Ovary (tissue), 3 donors: ENCODE results near the gene MORC3.

ENCODE experiments used
- POLR2A ChIP-seq: fragments of 450-650 bp; IDR thresholded peaks from one replicate; pipeline ENCODE4 v1.6.1; 2017; ENCODE audit warnings: antibody characterized with exemption, mild to moderate bottlenecking, moderate library complexity
- TF ChIP-seq, protein P1 (sequence below), 3 donors: fragments of 450-650 bp in 2 of 3; fragments of 200-600 bp in 1 of 3; IDR thresholded peaks; one replicate each; pipeline versions ENCODE4 v1.5.1 to v1.8.0; 2016 to 2022; ENCODE audit warnings: antibody characterized with exemption in 3 of 3, mild to moderate bottlenecking in 1 of 3
- donor health status: DM: no; HTN: no; CAD: no.

DNA sequence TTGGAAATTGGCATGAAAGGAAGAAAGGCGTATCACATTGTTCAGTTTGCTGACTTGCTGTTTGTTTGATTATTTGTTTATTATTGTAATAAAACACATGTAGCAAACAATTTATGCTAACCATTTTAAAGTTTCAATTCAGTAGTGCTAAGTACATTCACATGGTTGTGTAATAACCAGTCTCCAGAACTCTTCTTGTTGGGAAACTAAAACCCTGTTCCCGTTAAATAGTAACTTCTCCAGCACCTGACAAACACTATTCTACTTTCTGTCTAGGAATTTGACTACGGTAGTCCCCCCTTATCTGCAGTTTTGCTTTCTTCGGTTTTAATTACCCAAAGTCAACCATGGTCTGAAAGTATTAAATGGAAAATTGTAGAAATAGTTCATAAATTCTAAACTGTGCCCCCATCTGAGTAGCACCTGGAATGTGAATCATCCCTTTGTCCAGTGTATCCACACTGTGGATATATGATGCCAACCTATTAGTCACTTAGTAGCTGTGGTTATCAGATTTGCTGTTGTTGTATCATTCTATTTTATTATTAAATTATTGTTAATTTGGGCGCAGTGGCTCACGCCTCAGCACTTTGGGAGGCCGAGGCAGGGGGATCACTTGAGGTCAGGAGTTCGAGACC lies 5.5 kb downstream of the MORC3 start:
- TF ChIP-seq, protein P1, sequence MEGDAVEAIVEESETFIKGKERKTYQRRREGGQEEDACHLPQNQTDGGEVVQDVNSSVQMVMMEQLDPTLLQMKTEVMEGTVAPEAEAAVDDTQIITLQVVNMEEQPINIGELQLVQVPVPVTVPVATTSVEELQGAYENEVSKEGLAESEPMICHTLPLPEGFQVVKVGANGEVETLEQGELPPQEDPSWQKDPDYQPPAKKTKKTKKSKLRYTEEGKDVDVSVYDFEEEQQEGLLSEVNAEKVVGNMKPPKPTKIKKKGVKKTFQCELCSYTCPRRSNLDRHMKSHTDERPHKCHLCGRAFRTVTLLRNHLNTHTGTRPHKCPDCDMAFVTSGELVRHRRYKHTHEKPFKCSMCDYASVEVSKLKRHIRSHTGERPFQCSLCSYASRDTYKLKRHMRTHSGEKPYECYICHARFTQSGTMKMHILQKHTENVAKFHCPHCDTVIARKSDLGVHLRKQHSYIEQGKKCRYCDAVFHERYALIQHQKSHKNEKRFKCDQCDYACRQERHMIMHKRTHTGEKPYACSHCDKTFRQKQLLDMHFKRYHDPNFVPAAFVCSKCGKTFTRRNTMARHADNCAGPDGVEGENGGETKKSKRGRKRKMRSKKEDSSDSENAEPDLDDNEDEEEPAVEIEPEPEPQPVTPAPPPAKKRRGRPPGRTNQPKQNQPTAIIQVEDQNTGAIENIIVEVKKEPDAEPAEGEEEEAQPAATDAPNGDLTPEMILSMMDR (IDR thresholded peaks at IDR 0.05): no peak
- no peak for TF ChIP-seq POLR2A
